CD4-positive, alpha-beta T cell treated with Interleukin-17A for 4 hours (primary cell): Measurements from ENCODE around the gene GLS2.
"Not testable (repeated sequence)": the region's sequence is repeated elsewhere in the genome, so short reads cannot be mapped to it uniquely, and the experiment has no call there.

Experiments used
- DNase-seq: peaks from one replicate; pipeline ENCODE4 v3.0.0-alpha.2; 2020; ENCODE audit warnings: mixed read lengths

The GLS2 gene

GRCh38 chr12:56490360-56490759 is 2.4 kb upstream of the GLS2 start:
- no peak for DNase-seq

DNA sequence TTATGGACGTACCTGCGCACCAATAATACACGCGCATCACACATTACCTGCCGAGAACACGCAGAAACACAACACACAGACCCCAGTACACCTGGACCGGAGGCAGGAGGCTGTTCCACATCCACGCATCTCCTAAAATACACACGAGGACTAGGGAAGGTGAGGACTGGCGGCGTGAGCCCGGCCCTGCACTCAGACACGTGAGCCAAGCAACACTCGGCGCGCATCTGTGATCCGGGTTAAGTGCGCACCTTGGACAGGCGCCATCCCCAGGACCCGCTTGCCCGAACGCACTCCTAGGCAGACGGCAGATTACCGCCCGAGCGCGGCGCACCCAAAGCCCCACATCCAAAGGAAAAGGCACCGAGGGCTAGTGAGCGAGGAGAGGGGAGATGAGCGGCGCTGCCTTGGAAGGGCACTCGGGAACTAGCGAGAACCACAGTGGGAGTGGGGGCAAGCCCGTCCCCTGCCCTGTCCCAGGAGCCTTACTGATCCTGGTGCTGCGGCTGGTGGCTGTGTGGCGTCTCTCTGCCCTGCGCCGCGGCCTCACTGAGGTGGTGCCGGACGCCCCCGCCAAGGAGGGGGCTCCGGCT is 417 bp downstream of the GLS2 start:
- DNase-seq: peak; percentile 47

GRCh38 chr12:56486694-56487093 is 1.3 kb downstream of the GLS2 start:
- DNase-seq: no peak

DNA sequence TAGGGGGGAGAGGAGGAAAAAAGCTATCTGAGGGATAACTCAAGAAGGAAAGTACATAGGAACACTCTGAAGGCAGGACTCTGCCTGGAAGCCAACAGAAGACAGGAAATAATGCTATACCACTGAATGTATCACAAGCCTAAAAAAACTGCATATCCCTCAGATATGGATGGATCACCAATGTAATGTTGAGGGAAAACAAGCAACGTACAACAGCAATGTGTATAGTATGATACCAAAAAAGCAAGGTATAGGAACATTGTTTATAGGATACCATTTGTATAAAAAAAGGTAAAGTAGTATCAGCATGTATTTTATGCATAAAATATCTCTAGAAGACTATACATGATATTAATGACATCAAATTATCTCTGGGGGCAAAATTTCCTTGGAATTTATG is 3.4 kb downstream of the GLS2 start:
- DNase-seq: no peak

GRCh38 chr12:56479625-56480024 is 8.3 kb downstream of the GLS2 start:
- DNase-seq: no peak

GRCh38 chr12:56477521-56478225 is 10.3 kb downstream of the GLS2 start:
- no peak for DNase-seq

DNA sequence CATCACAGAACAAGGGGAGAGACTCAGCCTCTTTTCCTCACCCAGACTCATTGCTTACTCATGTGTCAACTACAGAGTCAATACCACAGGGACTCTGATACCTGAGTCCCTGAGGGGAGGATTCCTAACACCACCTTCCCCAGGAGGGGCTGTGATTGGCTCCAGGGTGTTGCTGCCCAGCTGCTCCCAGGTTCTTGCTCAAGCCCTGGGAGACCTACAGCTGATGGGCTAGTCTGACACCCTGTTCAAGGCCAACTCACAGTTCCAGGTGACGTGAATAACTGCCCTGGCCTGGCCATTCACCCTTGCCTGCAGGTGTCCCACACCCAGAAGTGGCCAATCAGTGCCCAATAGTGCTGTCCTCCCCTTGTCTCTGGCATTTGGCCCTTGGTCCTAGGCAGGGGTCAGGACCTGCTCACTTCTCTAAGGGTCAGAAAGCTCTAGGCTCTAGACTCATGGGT is 11.0 kb downstream of the GLS2 start:
- no peak for DNase-seq

DNA sequence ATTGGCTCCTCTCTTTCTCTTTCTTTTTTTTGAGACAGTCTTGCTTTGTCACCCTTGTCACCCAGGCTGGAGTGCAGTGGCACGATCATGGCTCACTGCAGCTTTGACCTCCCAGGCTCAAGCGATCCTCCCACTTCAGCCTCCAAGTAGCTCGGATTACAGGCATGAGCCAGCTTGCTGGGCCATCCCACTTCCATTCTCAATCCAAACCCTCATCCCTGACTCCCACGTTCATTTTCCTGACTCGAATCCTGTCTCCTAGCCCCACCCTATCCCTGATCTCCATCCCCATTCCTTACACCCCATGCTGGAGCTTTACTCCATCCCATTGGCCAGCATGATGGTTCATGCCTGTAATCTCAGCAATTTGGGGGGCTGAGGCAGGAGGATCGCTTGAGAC is 11.8 kb downstream of the GLS2 start:
- DNase-seq: no peak

DNA sequence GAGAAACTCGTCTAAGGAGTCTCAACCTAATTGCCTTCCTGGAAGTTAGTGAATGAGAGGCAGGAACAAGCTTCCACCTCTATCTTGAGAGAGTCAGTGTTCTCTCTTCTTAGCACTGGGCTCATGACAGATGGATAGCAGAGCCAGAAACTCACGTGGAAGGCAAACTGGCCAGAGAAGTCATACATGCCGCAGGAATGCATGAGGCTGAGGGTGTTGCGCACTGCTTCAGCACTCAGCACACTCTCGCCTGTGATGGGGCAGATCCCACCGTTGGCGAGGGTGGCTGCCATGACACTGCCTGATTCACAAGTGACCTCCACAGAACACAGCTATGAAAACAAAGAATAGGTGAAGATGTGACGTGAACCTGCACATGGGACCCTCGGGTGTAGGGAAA is 13.6 kb downstream of the GLS2 start:
- no peak for DNase-seq

DNA sequence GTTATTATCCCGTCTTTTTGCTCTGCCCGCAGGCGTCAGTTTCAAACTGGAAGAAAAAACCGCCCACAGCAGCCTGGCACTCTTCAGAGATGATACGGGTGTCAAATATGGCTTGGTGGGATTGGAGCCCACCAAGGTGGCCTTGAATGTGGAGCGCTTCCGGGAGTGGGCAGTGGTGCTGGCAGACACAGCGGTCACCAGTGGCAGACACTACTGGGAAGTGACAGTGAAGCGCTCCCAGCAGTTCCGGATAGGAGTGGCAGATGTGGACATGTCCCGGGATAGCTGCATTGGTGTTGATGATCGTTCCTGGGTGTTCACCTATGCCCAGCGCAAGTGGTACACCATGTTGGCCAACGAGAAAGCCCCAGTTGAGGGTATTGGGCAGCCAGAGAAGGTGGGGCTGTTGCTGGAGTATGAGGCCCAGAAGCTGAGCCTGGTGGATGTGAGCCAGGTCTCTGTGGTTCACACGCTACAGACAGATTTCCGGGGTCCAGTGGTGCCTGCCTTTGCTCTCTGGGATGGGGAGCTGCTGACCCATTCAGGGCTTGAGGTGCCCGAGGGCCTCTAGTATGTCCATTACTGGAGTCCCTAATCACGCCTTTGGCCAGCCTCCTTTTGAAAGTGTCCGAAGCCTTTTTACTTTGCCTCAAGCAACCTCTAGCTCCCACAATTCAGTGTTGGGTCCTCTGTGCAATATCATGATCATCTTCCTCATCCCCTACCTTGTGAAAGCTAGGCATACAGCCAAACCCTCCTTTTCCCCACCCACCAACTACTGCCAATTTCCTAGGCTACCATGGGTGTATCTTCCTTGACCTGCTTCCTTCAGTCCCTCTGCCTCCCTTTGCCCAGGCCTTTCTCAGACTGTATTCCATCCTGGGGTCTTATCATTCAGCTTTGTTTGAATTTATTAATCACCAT is 18.7 kb downstream of the GLS2 start:
- peak; percentile 7 for DNase-seq

DNA sequence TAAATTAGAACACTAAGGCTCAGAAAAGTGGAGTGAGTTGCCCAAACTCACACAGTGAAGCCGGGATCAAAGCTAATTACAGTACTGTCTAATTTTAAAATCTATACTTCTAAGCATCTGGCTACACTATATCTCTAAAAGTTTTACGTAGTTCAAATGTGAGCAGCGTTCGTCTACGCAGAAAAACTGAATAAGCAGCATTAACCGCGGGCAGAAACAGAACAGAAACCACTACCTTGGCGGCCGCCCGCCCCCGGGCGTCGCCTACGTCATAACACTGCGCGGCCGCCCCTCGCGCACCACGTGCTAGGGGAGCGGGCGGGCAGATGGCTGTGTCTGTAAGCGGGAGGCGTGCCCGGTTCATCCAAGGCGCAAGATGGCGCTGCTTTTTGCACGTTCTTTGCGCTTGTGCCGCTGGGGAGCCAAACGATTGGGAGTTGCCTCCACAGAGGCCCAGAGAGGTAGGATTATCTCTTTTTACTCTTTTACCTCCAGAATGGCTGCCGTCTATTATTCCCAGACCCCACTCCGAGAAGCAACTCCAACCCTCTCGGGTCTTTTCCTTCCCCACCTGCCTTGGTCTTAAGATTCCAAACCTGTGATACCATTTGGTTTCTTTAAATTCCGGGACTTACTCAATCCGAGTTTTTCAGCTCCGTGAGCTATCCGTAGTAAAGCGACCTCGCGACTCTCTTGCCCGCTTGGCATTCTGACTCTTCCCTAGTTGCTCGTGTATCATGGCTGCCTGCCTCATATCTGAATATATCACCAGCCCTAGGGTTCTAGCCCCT is 19.6 kb downstream of the GLS2 start, which contains the start of gene SPRYD4:
Gene SPRYD4, plus strand, starts transcription at position 363 of the 791 bp plus-strand sequence. Its CDS starts 14 bp downstream, at position 377.
- DNase-seq: peak; percentile 95

- no peak for DNase-seq
Measured at GRCh38 chr12:56462565-56462964, 25.4 kb downstream of the GLS2 start.

GRCh38 chr12:56461235-56462159 is 26.5 kb downstream of the GLS2 start:
- no peak for DNase-seq

- DNase-seq: no peak
Measured at GRCh38 chr12:56457817-56458216, 30.1 kb downstream of the GLS2 start.

DNA sequence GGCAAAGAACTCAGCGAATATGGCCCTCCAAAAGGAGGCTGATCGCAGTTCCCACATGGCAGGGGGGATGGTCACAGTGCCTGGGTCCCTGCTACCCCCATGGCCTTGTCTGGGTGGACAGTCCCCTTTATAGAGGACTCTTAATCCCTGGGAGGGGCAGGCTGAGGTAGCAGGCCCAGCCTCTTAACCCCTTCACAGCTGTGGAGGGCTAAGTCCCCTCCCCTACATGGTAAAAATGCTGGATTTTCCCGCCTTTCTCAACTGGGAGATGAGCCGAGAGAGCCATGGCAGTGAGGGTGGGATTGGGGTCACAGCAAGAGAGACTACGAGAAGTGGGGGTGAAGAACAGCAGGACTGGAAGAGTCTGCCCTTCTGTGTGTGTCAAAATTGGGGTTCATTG is 33.4 kb downstream of the GLS2 start, which contains the start of gene MIP:
Gene MIP, minus strand, starts transcription at position 101 of the 400 bp plus-strand sequence. Its CDS starts 44 bp downstream, at position 57.
- no peak for DNase-seq

- DNase-seq: no peak
Measured at GRCh38 chr12:56451147-56451546, 36.8 kb downstream of the GLS2 start.

- DNase-seq: no peak
Measured at GRCh38 chr12:56450241-56450640, 37.7 kb downstream of the GLS2 start.

DNA sequence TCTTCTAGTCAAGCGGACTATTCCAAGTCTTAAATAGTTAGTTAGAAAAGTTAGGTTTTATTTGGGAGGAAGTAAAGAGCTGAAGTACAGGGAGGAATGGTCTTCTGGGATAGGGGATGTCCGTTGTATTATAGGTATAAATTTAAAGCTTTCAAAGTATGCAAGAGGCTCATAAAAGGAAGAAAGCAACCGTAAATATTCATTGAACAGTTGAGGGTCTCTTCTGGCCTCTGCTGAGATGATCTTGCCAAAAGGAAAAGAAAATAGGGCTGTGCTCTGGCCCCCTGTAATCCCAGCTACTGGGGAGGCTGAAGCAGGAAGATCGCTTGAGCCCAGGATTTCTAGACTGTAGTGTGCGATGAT is 38.4 kb downstream of the GLS2 start:
- DNase-seq: no peak

DNA sequence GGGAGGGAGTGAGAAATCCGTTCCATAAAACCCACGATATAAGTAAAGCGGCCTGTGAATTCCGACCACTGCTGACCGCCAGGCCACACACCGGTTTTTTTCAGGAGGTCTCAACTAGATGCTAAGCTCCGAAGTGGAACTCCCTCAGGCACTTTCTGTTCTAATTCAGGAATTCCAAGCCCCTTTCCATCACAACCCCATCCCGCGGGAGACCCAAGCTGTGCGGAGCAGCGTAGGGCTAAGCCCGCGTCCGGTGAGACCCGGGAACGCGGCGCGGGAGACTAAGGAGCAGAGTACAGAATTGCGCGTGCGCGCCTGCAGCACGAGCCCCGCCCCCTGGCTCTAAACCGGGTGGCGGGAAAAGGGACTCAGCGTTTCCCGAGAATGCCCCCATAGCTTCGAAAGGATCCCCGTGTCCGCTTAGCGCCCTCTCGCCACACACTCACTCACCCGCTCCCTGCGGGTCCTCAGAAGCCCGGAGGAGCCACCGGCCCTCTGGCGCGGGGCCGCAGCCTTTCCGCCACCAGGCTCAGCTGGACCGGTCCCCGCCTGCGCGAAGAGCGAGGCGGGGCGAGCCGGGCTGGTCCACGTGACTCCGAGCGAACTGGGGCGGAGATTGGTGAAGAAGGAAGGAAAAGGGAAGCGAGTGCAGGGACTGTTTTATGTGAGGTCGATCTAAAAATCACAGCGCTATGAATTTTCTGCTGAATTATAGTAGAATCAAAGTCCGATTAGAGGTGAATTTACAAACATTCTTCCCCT is 38.9 kb downstream of the GLS2 start, which contains the start of gene TIMELESS:
Gene TIMELESS, minus strand, starts transcription at position 567 of the 762 bp plus-strand sequence. CDS start 15,256 bp downstream, outside the sequence.
- DNase-seq: peak; percentile 89

DNA sequence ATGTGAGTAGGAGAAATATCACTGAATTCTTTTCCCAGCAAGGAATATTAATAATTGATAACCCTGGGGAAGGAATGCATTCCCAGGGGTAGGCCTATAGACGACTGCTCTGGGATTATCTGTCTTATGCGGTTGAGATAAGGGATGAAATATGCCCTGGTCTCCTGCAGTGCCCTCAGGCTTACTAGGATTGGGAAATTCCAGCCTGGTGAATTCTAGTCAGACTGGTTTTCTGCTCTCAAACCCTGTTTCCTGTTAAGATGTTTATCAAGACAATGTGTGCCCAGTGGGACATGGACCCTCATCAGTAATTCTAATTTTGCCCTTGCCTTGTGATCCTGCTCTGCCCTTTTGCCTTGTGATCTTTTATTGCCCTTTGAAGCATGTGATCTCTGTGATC is 44.8 kb downstream of the GLS2 start:
- DNase-seq: not testable (repeated sequence)
